Measurements from ENCODE around the gene PTPRN2. TPM values are rescaled to one million over a fixed set of nuclear protein-coding genes. Genes with fewer than 3 reads are reported as not detected.
A peak's percentile ranks its signal among the peaks of the same experiment; 100 is the strongest.

Gene PTPRN2
- total and polyA plus RNA-seq, 9 of the 15 experiments (the other 6 are each of a cell fraction or from before 2014, with no cell fraction given) = not detected

DNA sequence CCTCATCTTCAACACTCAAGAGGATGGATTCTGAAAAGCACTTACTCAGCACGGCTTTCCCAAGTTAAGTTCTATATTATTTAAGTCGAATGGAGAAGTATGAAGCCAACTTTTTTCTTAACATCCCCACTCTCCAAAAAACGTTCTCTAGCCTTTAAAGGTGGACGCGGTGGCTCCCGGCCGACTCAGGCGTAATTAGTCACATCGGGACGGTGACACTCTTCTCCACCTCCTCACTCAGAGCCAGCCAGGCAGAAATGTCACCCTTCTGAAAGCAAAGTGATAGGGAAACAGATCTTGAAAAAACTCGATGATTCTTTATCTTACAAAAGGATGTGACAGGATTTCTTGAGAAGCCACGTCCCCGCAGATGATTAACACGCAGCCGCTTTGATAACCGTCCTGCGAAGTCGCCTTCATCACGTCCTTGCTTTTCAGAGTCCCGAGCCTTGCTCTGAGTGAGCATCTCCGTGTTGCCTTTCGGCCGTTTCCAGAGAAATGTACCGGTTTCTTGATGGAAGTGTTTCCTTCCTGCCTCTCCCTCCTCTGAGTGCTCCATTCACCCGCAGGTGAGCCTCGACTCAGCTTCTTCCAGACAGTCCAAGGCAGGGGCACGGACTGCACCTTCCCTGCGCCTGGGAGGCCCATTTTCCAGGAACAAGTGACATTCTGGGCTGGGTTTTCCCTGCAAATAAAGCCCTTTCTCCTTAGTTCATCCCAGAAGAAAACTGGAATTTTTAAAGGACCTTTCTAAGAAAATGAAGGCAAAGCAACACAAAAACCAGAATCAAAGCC is 936.1 kb downstream of the PTPRN2 start:
- H3K4me2 ChIP-seq (ENCODE audit: insufficient read depth, low read length) = no peak overlapping the region
- no peak overlapping the region for H3K4me3 ChIP-seq
- in situ Hi-C loops (cut with MboI) (no loop called here), intact Hi-C loops (cut with micrococcal nuclease) (no loop called here)
- peaks cover 0 to 14% of the 10 kb centered on the region in 2 experiments; a peak in 1 of 5 replicates for H3K4me1 ChIP-seq (replicated peaks in 1 of 2; ENCODE audit: control insufficient read depth in 2 of 2, insufficient read depth in 2 of 2, low read length in 2 of 2)
- H3K36me3 ChIP-seq (ENCODE audit: control insufficient read depth, insufficient read depth, low read length) = no peaks in the 10 kb centered on the region
- no peak overlapping the region for H3K9ac ChIP-seq (ENCODE audit: insufficient read depth in 1 of 2, low read depth in 2 of 2, low read length in 2 of 2)
- no peaks in the 10 kb centered on the region for H3K9me1 ChIP-seq (ENCODE audit: control insufficient read depth, insufficient read depth, low read length)
- no peak overlapping the region for H2AFZ ChIP-seq (ENCODE audit: low read depth, low read length)
- CTCF ChIA-PET (ENCODE audit: low intra/inter-chr PET ratio) = no interaction called here
- WGBS (ENCODE audit: insufficient coverage, low coverage, missing lambda C conversion rate) = 3% methylated on average over 28 of the region's 28 CpGs
- POLR2A ChIA-PET = interaction anchor here (0.6 kb wide), 1 partner anchor 76 kb away, joined by 3 read pairs; no protein-coding TSS in a partner anchor
- H3K27ac ChIP-seq (ENCODE audit: extremely low read depth, low read depth, low read length) = no peak overlapping the region
- no peaks in the 10 kb centered on the region for H3K9me3 ChIP-seq (replicated peaks; ENCODE audit: control insufficient read depth, insufficient read depth, low read depth, low read length)
- H3K79me2 ChIP-seq (ENCODE audit: control insufficient read depth, insufficient read depth, low read length) = no peaks in the 10 kb centered on the region
- BruUV-seq (replicated peaks) = no TSS peak
- ATAC-seq = peak; percentile 29; the same call in 2 of the 3 replicates
- H4K20me1 ChIP-seq (replicated peaks; ENCODE audit: control insufficient read depth, insufficient read depth, low read length) = peaks cover 22% of the 10 kb centered on the region; the same call in 1 of the 2 replicates
- peaks cover 49 to 71% of the 10 kb centered on the region in 2 experiments for H3K27me3 ChIP-seq (ENCODE audit: control insufficient read depth in 2 of 2, insufficient read depth in 2 of 2, low read length in 2 of 2)
- TF ChIP-seq ILK (tag; IDR thresholded peaks at IDR 0.05; ENCODE audit: borderline replicate concordance, low read depth) = no peak
- TF ChIP-seq ZNF316 (IDR thresholded peaks at IDR 0.05) = 0 out of 2 replicates have a peak, but pooled peaks have one; percentile 3
- no peak for FAIRE-seq
- no peak for DNase-seq (ENCODE audit: extremely low read depth in 1 of 4, low spot score in 3 of 4)

DNA sequence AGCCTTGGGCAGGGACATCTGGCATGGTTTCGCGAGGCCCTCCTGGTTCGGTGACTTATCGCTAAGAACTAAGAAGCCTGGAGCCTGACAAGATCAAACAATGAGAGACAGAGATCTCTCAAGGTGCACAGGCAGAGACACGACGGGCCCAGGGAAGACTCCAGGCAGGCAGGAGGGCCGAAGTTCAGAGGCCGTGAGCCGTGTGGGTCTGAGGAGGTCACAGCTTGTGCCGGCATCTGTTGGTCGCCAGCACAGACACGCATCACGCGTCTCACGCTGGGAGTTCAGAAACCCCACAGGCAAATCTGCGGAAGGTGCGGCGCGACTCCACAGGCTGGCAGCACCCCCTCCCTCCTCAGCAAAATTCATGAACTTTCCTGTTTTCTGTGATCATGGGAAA is 936.8 kb downstream of the PTPRN2 start:
- POLR2A ChIA-PET = no interaction called here
- TF ChIP-seq POU5F1 (IDR thresholded peaks at IDR 0.05; ENCODE audit: borderline replicate concordance, low read depth, low read length, partially characterized antibody) (no peak), ARHGAP35 (IDR thresholded peaks at IDR 0.05; ENCODE audit: partially characterized antibody) (no peak), MYC (IDR thresholded peaks at IDR 0.05; ENCODE audit: low read depth, low read length) (no peak), MYC (CRISPR knock-in tag; IDR thresholded peaks at IDR 0.05; ENCODE audit: borderline replicate concordance, low read depth) (no peak), ZNF324 (CRISPR knock-in tag; IDR thresholded peaks at IDR 0.05) (no peak), FOXP1 (CRISPR knock-in tag; IDR thresholded peaks at IDR 0.05) (no peak), PTTG1 (tag; IDR thresholded peaks at IDR 0.05; ENCODE audit: low read depth) (no peak), ZNF717 (CRISPR knock-in tag; IDR thresholded peaks at IDR 0.05) (no peak), TCF7 (IDR thresholded peaks at IDR 0.05; ENCODE audit: borderline replicate concordance) (no peak)
- TF ChIP-seq, protein P1, sequence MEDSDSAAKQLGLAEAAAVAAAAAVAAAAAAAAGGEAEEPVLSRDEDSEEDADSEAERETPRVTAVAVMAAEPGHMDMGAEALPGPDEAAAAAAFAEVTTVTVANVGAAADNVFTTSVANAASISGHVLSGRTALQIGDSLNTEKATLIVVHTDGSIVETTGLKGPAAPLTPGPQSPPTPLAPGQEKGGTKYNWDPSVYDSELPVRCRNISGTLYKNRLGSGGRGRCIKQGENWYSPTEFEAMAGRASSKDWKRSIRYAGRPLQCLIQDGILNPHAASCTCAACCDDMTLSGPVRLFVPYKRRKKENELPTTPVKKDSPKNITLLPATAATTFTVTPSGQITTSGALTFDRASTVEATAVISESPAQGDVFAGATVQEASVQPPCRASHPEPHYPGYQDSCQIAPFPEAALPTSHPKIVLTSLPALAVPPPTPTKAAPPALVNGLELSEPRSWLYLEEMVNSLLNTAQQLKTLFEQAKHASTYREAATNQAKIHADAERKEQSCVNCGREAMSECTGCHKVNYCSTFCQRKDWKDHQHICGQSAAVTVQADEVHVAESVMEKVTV (CRISPR knock-in tag; IDR thresholded peaks at IDR 0.05) = no peak
- TF ChIP-seq, protein P2, sequence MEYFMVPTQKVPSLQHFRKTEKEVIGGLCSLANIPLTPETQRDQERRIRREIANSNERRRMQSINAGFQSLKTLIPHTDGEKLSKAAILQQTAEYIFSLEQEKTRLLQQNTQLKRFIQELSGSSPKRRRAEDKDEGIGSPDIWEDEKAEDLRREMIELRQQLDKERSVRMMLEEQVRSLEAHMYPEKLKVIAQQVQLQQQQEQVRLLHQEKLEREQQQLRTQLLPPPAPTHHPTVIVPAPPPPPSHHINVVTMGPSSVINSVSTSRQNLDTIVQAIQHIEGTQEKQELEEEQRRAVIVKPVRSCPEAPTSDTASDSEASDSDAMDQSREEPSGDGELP (CRISPR knock-in tag; IDR thresholded peaks at IDR 0.05; ENCODE audit: borderline replicate concordance) = no peak

More for the DNA sequence above, 936.8 kb downstream of the PTPRN2 start:
- Histone ChIP-seq H3K9me1 (ENCODE audit: control insufficient read depth, insufficient read depth, low read length) (no peaks in the 10 kb centered on the region), H3K27me3 (ENCODE audit: control insufficient read depth in 2 of 2, insufficient read depth in 2 of 2, low read length in 2 of 2) (peaks cover 49 to 73% of the 10 kb centered on the region in 2 experiments), H3K4me2 (ENCODE audit: insufficient read depth, low read length) (no peak overlapping the region), H4K20me1 (replicated peaks; ENCODE audit: control insufficient read depth, insufficient read depth, low read length) (peaks cover 22% of the 10 kb centered on the region; the same call in 1 of the 2 replicates), H3K36me3 (ENCODE audit: control insufficient read depth, insufficient read depth, low read length) (no peaks in the 10 kb centered on the region), H3K4me3 (no peak overlapping the region), H3K27ac (ENCODE audit: extremely low read depth, low read depth, low read length) (no peak overlapping the region), H3K79me2 (ENCODE audit: control insufficient read depth, insufficient read depth, low read length) (no peaks in the 10 kb centered on the region), H3K9ac (ENCODE audit: insufficient read depth in 1 of 2, low read depth in 2 of 2, low read length in 2 of 2) (no peak overlapping the region), H3K9me3 (replicated peaks; ENCODE audit: control insufficient read depth, insufficient read depth, low read depth, low read length) (no peaks in the 10 kb centered on the region), H2AFZ (ENCODE audit: low read depth, low read length) (no peak overlapping the region), H3K4me1 (replicated peaks in 1 of 2; ENCODE audit: control insufficient read depth in 2 of 2, insufficient read depth in 2 of 2, low read length in 2 of 2) (peaks cover 0 to 8% of the 10 kb centered on the region in 2 experiments; a peak in 1 of 5 replicates)
- FAIRE-seq = no peak
- no TSS peak for BruUV-seq (replicated peaks)
- WGBS (ENCODE audit: insufficient coverage, low coverage, missing lambda C conversion rate) = 9% methylated on average over 19 of the region's 19 CpGs
- in situ Hi-C loops (cut with MboI) (no loop called here), intact Hi-C loops (cut with micrococcal nuclease) (no loop called here)
- CTCF ChIA-PET (ENCODE audit: low intra/inter-chr PET ratio) = no interaction called here
- no peak for DNase-seq (ENCODE audit: extremely low read depth in 1 of 4, low spot score in 3 of 4)
- ATAC-seq = no peak
